ENCODE results near the gene DOCK7.

The DOCK7 gene

DNA sequence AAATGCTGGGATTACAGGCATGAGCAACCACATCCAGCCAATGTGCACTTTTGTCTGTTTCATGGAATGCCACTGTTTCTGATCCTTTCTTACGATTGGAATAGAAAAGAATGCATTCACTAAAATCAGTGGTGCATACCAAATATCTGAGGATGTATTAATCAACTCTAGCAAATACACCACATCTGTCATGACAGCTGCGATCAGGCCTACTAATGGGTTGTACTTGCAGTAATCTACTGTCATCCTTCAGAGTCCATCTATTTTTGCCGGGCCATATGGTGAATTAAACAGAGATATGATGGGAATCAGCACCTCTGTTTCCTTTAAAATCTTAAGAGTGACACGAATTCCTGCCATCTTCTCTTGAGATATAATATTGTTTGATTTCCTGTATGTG lies 259.8 kb downstream of the DOCK7 start:
- Histone ChIP-seq H3K9me3 (ENCODE audit: control insufficient read depth, insufficient read depth, low read length) (no peaks in the 10 kb centered on the region), H3K27ac (ENCODE audit: low read depth, low read length) (no peak overlapping the region), H3F3A (ENCODE audit: control insufficient read depth, insufficient read depth) (no peaks in the 10 kb centered on the region), H3K9me2 (replicated peaks; ENCODE audit: control insufficient read depth, low read length) (no peaks in the 10 kb centered on the region), H3K4me3 (ENCODE audit: low read length) (no peak overlapping the region), H3K27me3 (ENCODE audit: control insufficient read depth, low read length) (no peaks in the 10 kb centered on the region), H3K4me1 (ENCODE audit: control insufficient read depth, low read length) (peaks cover 8% of the 10 kb centered on the region), H3K4me2 (ENCODE audit: low read length) (no peak overlapping the region), H4K20me1 (ENCODE audit: control insufficient read depth, insufficient read depth, low read depth, low read length) (no peaks in the 10 kb centered on the region), H3K36me3 (ENCODE audit: control insufficient read depth, low read length) (no peaks in the 10 kb centered on the region), H3K79me2 (ENCODE audit: control insufficient read depth, low read length) (no peaks in the 10 kb centered on the region)
- TF ChIP-seq, protein P1, sequence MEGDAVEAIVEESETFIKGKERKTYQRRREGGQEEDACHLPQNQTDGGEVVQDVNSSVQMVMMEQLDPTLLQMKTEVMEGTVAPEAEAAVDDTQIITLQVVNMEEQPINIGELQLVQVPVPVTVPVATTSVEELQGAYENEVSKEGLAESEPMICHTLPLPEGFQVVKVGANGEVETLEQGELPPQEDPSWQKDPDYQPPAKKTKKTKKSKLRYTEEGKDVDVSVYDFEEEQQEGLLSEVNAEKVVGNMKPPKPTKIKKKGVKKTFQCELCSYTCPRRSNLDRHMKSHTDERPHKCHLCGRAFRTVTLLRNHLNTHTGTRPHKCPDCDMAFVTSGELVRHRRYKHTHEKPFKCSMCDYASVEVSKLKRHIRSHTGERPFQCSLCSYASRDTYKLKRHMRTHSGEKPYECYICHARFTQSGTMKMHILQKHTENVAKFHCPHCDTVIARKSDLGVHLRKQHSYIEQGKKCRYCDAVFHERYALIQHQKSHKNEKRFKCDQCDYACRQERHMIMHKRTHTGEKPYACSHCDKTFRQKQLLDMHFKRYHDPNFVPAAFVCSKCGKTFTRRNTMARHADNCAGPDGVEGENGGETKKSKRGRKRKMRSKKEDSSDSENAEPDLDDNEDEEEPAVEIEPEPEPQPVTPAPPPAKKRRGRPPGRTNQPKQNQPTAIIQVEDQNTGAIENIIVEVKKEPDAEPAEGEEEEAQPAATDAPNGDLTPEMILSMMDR (IDR thresholded peaks at IDR 0.05; ENCODE audit: low read depth, low read length, poor library complexity, severe bottlenecking): no peak
- TF ChIP-seq EZH2phosphoT487 (IDR thresholded peaks at IDR 0.05; ENCODE audit: borderline replicate concordance, low read length): no peak

DNA sequence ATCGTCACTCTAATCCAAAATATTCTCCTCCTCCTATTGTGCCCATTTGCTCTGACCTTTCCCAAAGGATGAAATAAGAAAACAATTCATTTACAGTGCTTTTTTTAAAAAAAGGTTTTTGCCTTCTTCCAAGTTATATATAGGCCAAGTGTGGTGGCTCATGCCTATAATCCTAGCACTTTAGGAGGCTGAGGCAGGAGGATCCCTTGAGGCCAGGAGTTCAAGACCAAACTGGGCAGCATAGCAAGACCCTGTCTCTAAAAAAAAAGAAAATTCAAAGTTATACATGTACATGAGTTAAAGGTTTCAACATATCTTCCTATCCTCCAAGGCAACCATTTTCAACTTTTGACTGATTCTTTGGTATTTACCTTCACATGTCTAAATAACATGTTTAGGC lies 261.4 kb downstream of the DOCK7 start:
- Histone ChIP-seq H3F3A (ENCODE audit: control insufficient read depth, insufficient read depth) (no peaks in the 10 kb centered on the region), H3K27ac (ENCODE audit: low read depth, low read length) (no peak overlapping the region), H4K20me1 (ENCODE audit: control insufficient read depth, insufficient read depth, low read depth, low read length) (no peaks in the 10 kb centered on the region), H3K4me2 (ENCODE audit: low read length) (no peak overlapping the region), H3K9me2 (replicated peaks; ENCODE audit: control insufficient read depth, low read length) (no peaks in the 10 kb centered on the region), H3K4me1 (ENCODE audit: control insufficient read depth, low read length) (peaks cover 8% of the 10 kb centered on the region), H3K4me3 (ENCODE audit: low read length) (no peak overlapping the region), H3K36me3 (ENCODE audit: control insufficient read depth, low read length) (no peaks in the 10 kb centered on the region), H3K27me3 (ENCODE audit: control insufficient read depth, low read length) (no peaks in the 10 kb centered on the region), H3K9me3 (ENCODE audit: control insufficient read depth, insufficient read depth, low read length) (no peaks in the 10 kb centered on the region), H3K79me2 (ENCODE audit: control insufficient read depth, low read length) (no peaks in the 10 kb centered on the region)
- TF ChIP-seq, protein P1 (IDR thresholded peaks at IDR 0.05; ENCODE audit: low read depth, low read length, poor library complexity, severe bottlenecking): no peak
- no peak for TF ChIP-seq EZH2phosphoT487 (IDR thresholded peaks at IDR 0.05; ENCODE audit: borderline replicate concordance, low read length)

DNA sequence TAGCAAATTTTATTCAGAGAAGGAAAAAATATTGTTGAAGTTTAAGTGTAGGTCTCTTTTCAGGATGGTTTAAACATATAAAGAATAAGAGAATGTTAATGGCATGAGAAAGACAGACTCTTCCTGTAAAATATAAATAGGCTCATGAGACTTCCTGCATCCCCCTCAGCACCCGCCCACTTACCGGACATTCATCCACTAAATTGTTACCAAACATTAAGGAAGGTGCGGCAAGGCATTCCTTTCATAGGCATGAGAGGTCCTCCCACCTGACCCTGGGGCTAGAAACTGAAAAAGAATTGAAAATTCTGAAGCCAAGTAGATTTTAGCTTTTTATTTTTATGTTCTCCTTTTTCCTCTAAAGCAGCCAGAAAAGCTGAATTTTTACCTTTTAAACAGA lies 261.9 kb downstream of the DOCK7 start:
- Histone ChIP-seq H3K27ac (ENCODE audit: low read depth, low read length) (no peak overlapping the region), H3F3A (ENCODE audit: control insufficient read depth, insufficient read depth) (no peaks in the 10 kb centered on the region), H3K9me2 (replicated peaks; ENCODE audit: control insufficient read depth, low read length) (no peaks in the 10 kb centered on the region), H4K20me1 (ENCODE audit: control insufficient read depth, insufficient read depth, low read depth, low read length) (no peaks in the 10 kb centered on the region), H3K9me3 (ENCODE audit: control insufficient read depth, insufficient read depth, low read length) (no peaks in the 10 kb centered on the region), H3K36me3 (ENCODE audit: control insufficient read depth, low read length) (no peaks in the 10 kb centered on the region), H3K27me3 (ENCODE audit: control insufficient read depth, low read length) (no peaks in the 10 kb centered on the region), H3K79me2 (ENCODE audit: control insufficient read depth, low read length) (no peaks in the 10 kb centered on the region), H3K4me1 (ENCODE audit: control insufficient read depth, low read length) (peaks cover 8% of the 10 kb centered on the region), H3K4me2 (ENCODE audit: low read length) (no peak overlapping the region), H3K4me3 (ENCODE audit: low read length) (no peak overlapping the region)
- TF ChIP-seq, protein P1 (IDR thresholded peaks at IDR 0.05; ENCODE audit: low read depth, low read length, poor library complexity, severe bottlenecking): no peak
- no peak for TF ChIP-seq EZH2phosphoT487 (IDR thresholded peaks at IDR 0.05; ENCODE audit: borderline replicate concordance, low read length)

DNA sequence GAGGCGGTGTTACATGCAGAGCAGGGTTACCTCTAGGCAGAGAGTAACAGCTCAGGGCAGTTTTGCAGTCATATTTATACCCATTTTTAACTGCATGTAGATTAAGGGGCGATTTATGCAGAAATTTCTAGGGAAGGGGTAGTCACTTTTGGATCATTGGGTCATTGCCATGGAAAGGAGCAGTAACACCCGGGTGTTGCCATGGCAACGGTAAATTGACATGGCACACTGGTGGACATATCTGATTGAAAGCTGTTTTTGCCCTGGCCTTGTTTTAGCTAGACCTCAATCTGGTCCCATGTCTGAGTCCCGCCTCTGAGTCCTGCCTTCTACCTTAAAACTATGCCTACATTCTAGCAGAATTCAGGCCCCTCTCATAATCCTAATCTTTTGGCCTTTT lies 263.1 kb downstream of the DOCK7 start:
- Histone ChIP-seq H3K9me2 (replicated peaks; ENCODE audit: control insufficient read depth, low read length) (no peaks in the 10 kb centered on the region), H4K20me1 (ENCODE audit: control insufficient read depth, insufficient read depth, low read depth, low read length) (no peaks in the 10 kb centered on the region), H3K36me3 (ENCODE audit: control insufficient read depth, low read length) (no peaks in the 10 kb centered on the region), H3K4me2 (ENCODE audit: low read length) (no peak overlapping the region), H3F3A (ENCODE audit: control insufficient read depth, insufficient read depth) (no peaks in the 10 kb centered on the region), H3K27me3 (ENCODE audit: control insufficient read depth, low read length) (no peaks in the 10 kb centered on the region), H3K4me3 (ENCODE audit: low read length) (no peak overlapping the region), H3K9me3 (ENCODE audit: control insufficient read depth, insufficient read depth, low read length) (no peaks in the 10 kb centered on the region), H3K79me2 (ENCODE audit: control insufficient read depth, low read length) (no peaks in the 10 kb centered on the region), H3K27ac (ENCODE audit: low read depth, low read length) (no peak overlapping the region), H3K4me1 (ENCODE audit: control insufficient read depth, low read length) (peaks cover 8% of the 10 kb centered on the region)
- TF ChIP-seq, protein P1 (IDR thresholded peaks at IDR 0.05; ENCODE audit: low read depth, low read length, poor library complexity, severe bottlenecking): no peak
- TF ChIP-seq EZH2phosphoT487 (IDR thresholded peaks at IDR 0.05; ENCODE audit: borderline replicate concordance, low read length): no peak

Data from DOHH2 (cell line).